Esophagus squamous epithelium (tissue), 5 donors: Measurements from ENCODE around the gene GAGE12G. TPM values are rescaled to one million over a fixed set of nuclear protein-coding genes. Genes with fewer than 3 reads are reported as not detected.
"Not testable (repeated sequence)": the region's sequence is repeated elsewhere in the genome, so short reads cannot be mapped to it uniquely, and the experiment has no call there.

Source experiments
- DNase-seq: peaks from one replicate; lab custom pipeline; 2025; lab: John Stamatoyannopoulos, UW
- H3K27ac ChIP-seq, 4 donors: fragments of 200-600 bp; sonication (generic); one replicate each; pipeline ENCODE4 v1.5.1; 2016 to 2019; ENCODE audit warnings: mild to moderate bottlenecking in 1 of 4
- H3K27me3 ChIP-seq, 4 donors: fragments of 200-600 bp; sonication (generic); 1 replicate in 3 of 4; 2 replicates in 1 of 4; pipeline versions ENCODE4 v1.5.1 to v1.6.0; 2017 to 2021; ENCODE audit warnings: antibody characterized with exemption in 1 of 4
- H3K36me3 ChIP-seq, 3 donors: fragments of 200-600 bp; sonication (generic); one replicate each; pipeline ENCODE4 v1.5.1; 2016 to 2019
- H3K4me1 ChIP-seq, 3 donors: fragments of 200-600 bp; sonication (generic); one replicate each; pipeline ENCODE4 v1.5.1; 2017 to 2019
- H3K4me3 ChIP-seq, 4 donors: fragments of 200-600 bp; sonication (generic); 1 replicate in 3 of 4; 2 replicates in 1 of 4; pipeline ENCODE4 v1.5.1; 2016 to 2019; ENCODE audit warnings: mild to moderate bottlenecking in 2 of 4, moderate library complexity in 1 of 4
- H3K9me3 ChIP-seq, 3 donors: fragments of 200-600 bp; sonication (generic); one replicate each; pipeline ENCODE4 v1.5.1; 2016 to 2019
- WGBS, 2 donors: methylation state at CpG; one replicate each; pipeline ENCODE4 v1.1.5; 2018; 5-methylcytosine and 5-hydroxymethylcytosine counted together
- intact Hi-C: fragments of 100-400 bp; cut with DNase I; formaldehyde crosslinking; loops from one replicate; pipeline ENCODE4 v1.15.0; 2022
- total RNA-seq, 4 donors: library from RNA; depleted of rRNA; stranded (reverse); fragments of >200 nt; gene quantifications; one replicate each; pipeline ENCODE4 v1.1.0, GENCODE V29; 2016
- donor health status: DM: yes; HTN: yes; CAD: no.

Gene GAGE12G, protein sequence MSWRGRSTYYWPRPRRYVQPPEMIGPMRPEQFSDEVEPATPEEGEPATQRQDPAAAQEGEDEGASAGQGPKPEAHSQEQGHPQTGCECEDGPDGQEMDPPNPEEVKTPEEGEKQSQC
- not detected for total RNA-seq

DNA sequence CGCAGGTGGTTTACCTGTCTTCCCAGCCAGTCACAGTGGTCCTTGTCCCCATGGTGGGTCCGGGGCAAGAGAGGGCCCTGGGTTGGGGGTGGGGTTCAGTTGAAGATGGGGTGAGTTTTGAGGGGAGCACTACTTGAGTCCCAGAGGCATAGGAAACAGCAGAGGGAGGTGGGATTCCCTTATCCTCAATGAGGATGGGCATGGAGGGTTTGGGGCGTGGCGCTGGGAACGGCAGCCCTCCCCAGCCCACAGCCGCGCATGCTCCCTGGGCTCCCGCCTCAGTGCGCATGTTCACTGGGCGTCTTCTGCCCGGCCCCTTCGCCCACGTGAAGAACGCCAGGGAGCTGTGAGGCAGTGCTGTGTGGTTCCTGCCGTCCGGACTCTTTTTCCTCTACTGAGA is at the start of gene GAGE12G:
Gene GAGE12G (plus strand): TSS at position 301 of the 400 bp plus-strand sequence. CDS start 1,155 bp downstream, outside the sequence.
- WGBS, 2 donors: no CpG with 5 or more reads among the region's 16 CpGs
- DNase-seq, intact Hi-C loops, H3K27ac ChIP-seq, H3K36me3 ChIP-seq, H3K9me3 ChIP-seq, H3K27me3 ChIP-seq, H3K4me3 ChIP-seq, H3K4me1 ChIP-seq: not testable (repeated sequence)

DNA sequence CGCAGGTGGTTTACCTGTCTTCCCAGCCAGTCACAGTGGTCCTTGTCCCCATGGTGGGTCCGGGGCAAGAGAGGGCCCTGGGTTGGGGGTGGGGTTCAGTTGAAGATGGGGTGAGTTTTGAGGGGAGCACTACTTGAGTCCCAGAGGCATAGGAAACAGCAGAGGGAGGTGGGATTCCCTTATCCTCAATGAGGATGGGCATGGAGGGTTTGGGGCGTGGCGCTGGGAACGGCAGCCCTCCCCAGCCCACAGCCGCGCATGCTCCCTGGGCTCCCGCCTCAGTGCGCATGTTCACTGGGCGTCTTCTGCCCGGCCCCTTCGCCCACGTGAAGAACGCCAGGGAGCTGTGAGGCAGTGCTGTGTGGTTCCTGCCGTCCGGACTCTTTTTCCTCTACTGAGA is 38.3 kb upstream of the GAGE12G start, which contains the start of gene GAGE12C:
Gene GAGE12C (plus strand): TSS at position 301 of the 400 bp plus-strand sequence. CDS start 1,155 bp downstream, outside the sequence.
- H3K27me3 ChIP-seq, H3K4me1 ChIP-seq, H3K4me3 ChIP-seq, DNase-seq, intact Hi-C loops, H3K9me3 ChIP-seq, H3K36me3 ChIP-seq, H3K27ac ChIP-seq: not testable (repeated sequence)
- WGBS, 2 donors: no CpG with 5 or more reads among the region's 16 CpGs

DNA sequence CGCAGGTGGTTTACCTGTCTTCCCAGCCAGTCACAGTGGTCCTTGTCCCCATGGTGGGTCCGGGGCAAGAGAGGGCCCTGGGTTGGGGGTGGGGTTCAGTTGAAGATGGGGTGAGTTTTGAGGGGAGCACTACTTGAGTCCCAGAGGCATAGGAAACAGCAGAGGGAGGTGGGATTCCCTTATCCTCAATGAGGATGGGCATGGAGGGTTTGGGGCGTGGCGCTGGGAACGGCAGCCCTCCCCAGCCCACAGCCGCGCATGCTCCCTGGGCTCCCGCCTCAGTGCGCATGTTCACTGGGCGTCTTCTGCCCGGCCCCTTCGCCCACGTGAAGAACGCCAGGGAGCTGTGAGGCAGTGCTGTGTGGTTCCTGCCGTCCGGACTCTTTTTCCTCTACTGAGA is 28.8 kb upstream of the GAGE12G start, which contains the start of gene GAGE12D:
Gene GAGE12D (plus strand): TSS at position 301 of the 400 bp plus-strand sequence. CDS start 1,155 bp downstream, outside the sequence.
- H3K4me1 ChIP-seq, intact Hi-C loops, H3K4me3 ChIP-seq, H3K27me3 ChIP-seq, H3K9me3 ChIP-seq, H3K36me3 ChIP-seq, DNase-seq, H3K27ac ChIP-seq: not testable (repeated sequence)
- WGBS, 2 donors: no CpG with 5 or more reads among the region's 16 CpGs

GRCh38 chrX:49550989-49551388 is 19.2 kb upstream of the GAGE12G start, which contains the start of gene GAGE12E:
Gene GAGE12E, plus strand, starts transcription at chrX:49551289. Its CDS starts 1,155 bp downstream, at chrX:49552444.
- DNase-seq, H3K9me3 ChIP-seq, H3K27ac ChIP-seq, H3K4me1 ChIP-seq, intact Hi-C loops, H3K4me3 ChIP-seq, H3K27me3 ChIP-seq, H3K36me3 ChIP-seq: not testable (repeated sequence)
- WGBS, 2 donors: no CpG with 5 or more reads among the region's 16 CpGs

DNA sequence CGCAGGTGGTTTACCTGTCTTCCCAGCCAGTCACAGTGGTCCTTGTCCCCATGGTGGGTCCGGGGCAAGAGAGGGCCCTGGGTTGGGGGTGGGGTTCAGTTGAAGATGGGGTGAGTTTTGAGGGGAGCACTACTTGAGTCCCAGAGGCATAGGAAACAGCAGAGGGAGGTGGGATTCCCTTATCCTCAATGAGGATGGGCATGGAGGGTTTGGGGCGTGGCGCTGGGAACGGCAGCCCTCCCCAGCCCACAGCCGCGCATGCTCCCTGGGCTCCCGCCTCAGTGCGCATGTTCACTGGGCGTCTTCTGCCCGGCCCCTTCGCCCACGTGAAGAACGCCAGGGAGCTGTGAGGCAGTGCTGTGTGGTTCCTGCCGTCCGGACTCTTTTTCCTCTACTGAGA is 9.7 kb upstream of the GAGE12G start, which contains the start of gene GAGE12F:
Gene GAGE12F (plus strand): TSS at position 301 of the 400 bp plus-strand sequence. CDS start 1,155 bp downstream, outside the sequence.
- H3K9me3 ChIP-seq, H3K4me3 ChIP-seq, H3K36me3 ChIP-seq, H3K4me1 ChIP-seq, intact Hi-C loops, DNase-seq, H3K27ac ChIP-seq, H3K27me3 ChIP-seq: not testable (repeated sequence)
- no CpG with 5 or more reads among the region's 16 CpGs for WGBS, 2 donors

DNA sequence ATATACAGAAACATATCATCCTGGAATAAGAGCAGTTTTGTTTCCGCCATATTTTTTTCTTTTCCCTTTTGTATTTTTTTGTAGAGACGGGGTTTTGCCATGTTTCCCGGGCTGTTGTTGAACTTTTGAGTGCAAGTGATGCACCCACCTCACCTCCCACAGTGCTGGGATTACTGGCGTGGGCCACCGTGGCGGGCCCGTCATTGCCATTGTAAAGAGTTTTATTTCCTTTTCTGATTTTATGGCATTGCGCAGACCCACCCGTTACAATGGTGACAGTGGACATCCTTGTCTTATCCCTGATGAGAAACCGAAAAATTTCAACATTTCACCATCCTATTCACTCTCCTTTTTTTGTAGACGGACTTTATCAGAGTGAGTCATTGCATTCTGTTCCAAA is 1.5 kb upstream of the GAGE12G start:
- H3K4me3 ChIP-seq, H3K36me3 ChIP-seq, H3K27ac ChIP-seq, intact Hi-C loops, H3K9me3 ChIP-seq, H3K4me1 ChIP-seq, DNase-seq, H3K27me3 ChIP-seq: not testable (repeated sequence)
- WGBS, 2 donors: no CpG with 5 or more reads among the region's 11 CpGs

DNA sequence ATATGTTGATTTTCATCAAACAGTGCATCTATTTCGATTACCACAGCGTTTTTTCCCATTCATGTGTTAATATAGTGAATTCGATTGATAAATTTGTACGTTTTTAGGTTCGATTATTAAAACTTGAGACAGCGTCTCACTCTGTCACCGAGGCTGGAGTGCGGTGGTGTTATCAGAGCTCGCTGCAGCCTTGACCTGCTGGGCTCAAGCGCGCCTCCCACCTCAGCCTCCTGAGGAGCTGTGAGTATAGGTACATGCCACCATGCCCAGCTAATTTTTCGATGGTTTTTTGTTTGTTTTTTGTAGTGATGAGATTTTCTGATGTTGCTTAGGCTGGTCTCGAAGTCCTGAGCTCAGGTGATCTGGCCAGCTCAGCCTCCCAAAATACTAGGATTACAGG is 1.0 kb upstream of the GAGE12G start:
- H3K9me3 ChIP-seq, H3K36me3 ChIP-seq, H3K4me1 ChIP-seq, H3K27ac ChIP-seq, H3K4me3 ChIP-seq, intact Hi-C loops, DNase-seq, H3K27me3 ChIP-seq: not testable (repeated sequence)
- WGBS, 2 donors: 91% methylated on average over 8 of the region's 13 CpGs; no CpG with 5 or more reads in 1 of the 2 donors

GRCh38 chrX:49579649-49580048 is 9.4 kb downstream of the GAGE12G start, which contains the start of gene GAGE12H:
Gene GAGE12H, plus strand, starts transcription at chrX:49579949. Its CDS starts 1,155 bp downstream, at chrX:49581104.
- intact Hi-C loops, H3K4me1 ChIP-seq, H3K27ac ChIP-seq, H3K27me3 ChIP-seq, H3K36me3 ChIP-seq, H3K9me3 ChIP-seq, H3K4me3 ChIP-seq, DNase-seq: not testable (repeated sequence)
- WGBS, 2 donors: no CpG with 5 or more reads among the region's 16 CpGs

- H3K27ac ChIP-seq, intact Hi-C loops, H3K4me3 ChIP-seq, H3K9me3 ChIP-seq, H3K36me3 ChIP-seq, DNase-seq, H3K4me1 ChIP-seq, H3K27me3 ChIP-seq: not testable (repeated sequence)
- WGBS, 2 donors: no CpG with 5 or more reads among the region's 16 CpGs
Measured at GRCh38 chrX:49589196-49589595, 19.0 kb downstream of the GAGE12G start, which contains the start of gene GAGE2A. Gene GAGE2A, plus strand, starts transcription at chrX:49589496. Its CDS starts 1,155 bp downstream, at chrX:49590651.

- intact Hi-C loops, H3K9me3 ChIP-seq: not testable (repeated sequence)
- 91 to 92% methylated on average over 13 to 25 of the region's 37 CpGs for WGBS, 2 donors
Measured at GRCh38 chrX:49589769-49590478, 19.7 kb downstream of the GAGE12G start.

GRCh38 chrX:49590488-49590887 is 20.3 kb downstream of the GAGE12G start:
- 89 to 92% methylated on average over 13 to 15 of the region's 17 CpGs for WGBS, 2 donors
- not testable (repeated sequence) for H3K4me1 ChIP-seq

More at GRCh38 chrX:49589769-49590478, 19.7 kb downstream of the GAGE12G start:
- not testable (repeated sequence) for H3K36me3 ChIP-seq, DNase-seq, H3K4me1 ChIP-seq, H3K4me3 ChIP-seq, H3K27ac ChIP-seq, H3K27me3 ChIP-seq

DNA sequence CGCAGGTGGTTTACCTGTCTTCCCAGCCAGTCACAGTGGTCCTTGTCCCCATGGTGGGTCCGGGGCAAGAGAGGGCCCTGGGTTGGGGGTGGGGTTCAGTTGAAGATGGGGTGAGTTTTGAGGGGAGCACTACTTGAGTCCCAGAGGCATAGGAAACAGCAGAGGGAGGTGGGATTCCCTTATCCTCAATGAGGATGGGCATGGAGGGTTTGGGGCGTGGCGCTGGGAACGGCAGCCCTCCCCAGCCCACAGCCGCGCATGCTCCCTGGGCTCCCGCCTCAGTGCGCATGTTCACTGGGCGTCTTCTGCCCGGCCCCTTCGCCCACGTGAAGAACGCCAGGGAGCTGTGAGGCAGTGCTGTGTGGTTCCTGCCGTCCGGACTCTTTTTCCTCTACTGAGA is 28.5 kb downstream of the GAGE12G start, which contains the start of gene GAGE1:
Gene GAGE1 (plus strand): TSS at position 301 of the 400 bp plus-strand sequence. CDS start 1,155 bp downstream, outside the sequence.
- no CpG with 5 or more reads among the region's 16 CpGs for WGBS, 2 donors
- H3K27ac ChIP-seq, H3K27me3 ChIP-seq, H3K9me3 ChIP-seq, intact Hi-C loops, H3K4me3 ChIP-seq, DNase-seq, H3K4me1 ChIP-seq, H3K36me3 ChIP-seq: not testable (repeated sequence)

More at GRCh38 chrX:49590488-49590887, 20.3 kb downstream of the GAGE12G start:
- intact Hi-C loops, H3K36me3 ChIP-seq, H3K4me3 ChIP-seq, DNase-seq, H3K27ac ChIP-seq, H3K9me3 ChIP-seq, H3K27me3 ChIP-seq: not testable (repeated sequence)
